ENCODE measurements around the gene AP1G2. TPM values are rescaled to one million over a fixed set of nuclear protein-coding genes. Genes with fewer than 3 reads are reported as not detected.
A peak's percentile ranks its signal among the peaks of the same experiment; 100 is the strongest.

The AP1G2 gene
- total and polyA plus RNA-seq, 2 donors (not counting 1 experiment from before 2014, with no cell fraction given) = 648 to 1,185 TPM

- no CpG with 5 or more reads among the region's 6 CpGs for WGBS (ENCODE audit: insufficient coverage)
- Histone ChIP-seq H3K4me3 (ENCODE audit: control extremely low read depth in 1 of 5, extremely low read depth in 1 of 5, insufficient read depth in 1 of 5, low read depth in 2 of 5, low read length in 4 of 5) (no peak overlapping the region), H3K79me2 (ENCODE audit: control insufficient read depth, insufficient read depth, low read length) (peaks cover 26% of the 10 kb centered on the region), H3K9ac (ENCODE audit: low read length) (no peak overlapping the region), H4K20me1 (ENCODE audit: control insufficient read depth, insufficient read depth, low read length, poor library complexity, severe bottlenecking) (peaks cover 20% of the 10 kb centered on the region), H3K27ac (ENCODE audit: low read length in 2 of 2) (no peak overlapping the region), H3K9me3 (ENCODE audit: control extremely low read depth in 1 of 3, control insufficient read depth in 2 of 3, insufficient read depth in 1 of 3, low read length in 2 of 3) (no peaks in the 10 kb centered on the region), H3K4me2 (replicated peaks; ENCODE audit: low read depth, low read length, poor library complexity, severe bottlenecking) (peak overlapping the region; percentile 76), H3K27me3 (replicated peaks in 1 of 4; ENCODE audit: control extremely low read depth in 1 of 4, control insufficient read depth in 3 of 4, insufficient read depth in 4 of 4, low read length in 3 of 4) (peaks cover 0 to 19% (median 3%) of the 10 kb centered on the region in 4 experiments), H2AFZ (ENCODE audit: insufficient read depth, low read depth, low read length, poor library complexity, severe bottlenecking) (peak overlapping the region; percentile 89), H3K36me3 (replicated peaks in 1 of 2; ENCODE audit: control extremely low read depth in 1 of 2, control insufficient read depth in 1 of 2, extremely low read depth in 1 of 2, insufficient read depth in 2 of 2, low read length in 1 of 2) (peaks cover 0 to 26% of the 10 kb centered on the region in 2 experiments), H3K4me1 (ENCODE audit: control insufficient read depth in 2 of 2, insufficient read depth in 2 of 2, low read length in 2 of 2) (peaks cover 15 to 23% of the 10 kb centered on the region in 2 donors)
- peak overlapping the region; percentile 96 for H3K4me3 Mint-ChIP-seq
- TF ChIP-seq EZH2 (IDR thresholded peaks at IDR 0.05; ENCODE audit: borderline replicate concordance, insufficient read depth, low read depth, low read length, poor library complexity, severe bottlenecking) (no peak), CTCF (IDR thresholded peaks at IDR 0.05) (no peak)
- POLR2A ChIA-PET = interaction anchor here (1.1 kb wide), 1 partner anchor 798 kb away, joined by 3 read pairs; no protein-coding TSS in a partner anchor
- no peak for ATAC-seq (ENCODE audit: low read depth)
- peak overlapping the region; percentile 76 for H3K27ac Mint-ChIP-seq
- H3K9me3 Mint-ChIP-seq (ENCODE audit: insufficient read depth) = no peaks in the 10 kb centered on the region
- peaks cover 24% of the 10 kb centered on the region for H3K27me3 Mint-ChIP-seq
- intact Hi-C loops (cut with micrococcal nuclease) = loop anchor here (5.0 to 10.0 kb wide), 4 partner anchors 284 to 874 kb away; partner anchors contain the start of genes HOMEZ, PCK2 and SDR39U1
- CTCF ChIA-PET = interaction anchor here (4.1 to 9.3 kb wide), 2 partner anchors 11 to 91 kb away, joined by 24 to 61 read pairs; partner anchors contain the start of gene THTPA
- peaks cover 31% of the 10 kb centered on the region for H3K4me1 Mint-ChIP-seq
- peak; percentile 41 for DNase-seq
Observed at GRCh38 chr14:23568600-23569331, 1.2 kb upstream of the AP1G2 start.
